HG03103 (cell line): ENCODE results near the gene PELI2.

Experiments used
- ATAC-seq: cut with Tn5 transposase; IDR thresholded peaks from one replicate; pipeline ENCODE4 v1.9.1; 2021; ENCODE audit warnings: low read depth; ENCODE audit not compliant: unreplicated experiment

The PELI2 gene

GRCh38 chr14:56118611-56119181, 485 bp downstream of the PELI2 start:
- no peak for ATAC-seq

GRCh38 chr14:56119201-56119981, 1.2 kb downstream of the PELI2 start:
- no peak for ATAC-seq

GRCh38 chr14:56120091-56120691, 2.0 kb downstream of the PELI2 start:
- no peak for ATAC-seq

GRCh38 chr14:56121816-56122215, 3.6 kb downstream of the PELI2 start:
- ATAC-seq, result no peak

- no peak for ATAC-seq
Measured at GRCh38 chr14:56122301-56122700, 4.1 kb downstream of the PELI2 start.

- no peak for ATAC-seq
Measured at GRCh38 chr14:56124327-56124726, 6.1 kb downstream of the PELI2 start.

GRCh38 chr14:56125772-56126636, 7.8 kb downstream of the PELI2 start:
- no peak for ATAC-seq

- no peak for ATAC-seq
Measured at GRCh38 chr14:56126637-56126913, 8.4 kb downstream of the PELI2 start.

- no peak for ATAC-seq
Measured at GRCh38 chr14:56127156-56127555, 8.9 kb downstream of the PELI2 start.

GRCh38 chr14:56129092-56129491, 10.9 kb downstream of the PELI2 start:
- ATAC-seq, result no peak

- ATAC-seq, result no peak
Measured at GRCh38 chr14:56129933-56130332, 11.7 kb downstream of the PELI2 start.

GRCh38 chr14:56131004-56131864, 13.0 kb downstream of the PELI2 start:
- ATAC-seq, result no peak

- no peak for ATAC-seq
Measured at GRCh38 chr14:56131865-56132833, 13.9 kb downstream of the PELI2 start.

- no peak for ATAC-seq
Measured at GRCh38 chr14:56133547-56133946, 15.3 kb downstream of the PELI2 start.

- no peak for ATAC-seq
Measured at GRCh38 chr14:56135001-56135400, 16.8 kb downstream of the PELI2 start.

GRCh38 chr14:56135668-56136067, 17.5 kb downstream of the PELI2 start:
- no peak for ATAC-seq

GRCh38 chr14:56136571-56137452, 18.6 kb downstream of the PELI2 start:
- no peak for ATAC-seq

- no peak for ATAC-seq
Measured at GRCh38 chr14:56137453-56137807, 19.2 kb downstream of the PELI2 start.
